Dermis blood vessel endothelial cell (primary cell): Measurements from ENCODE around the gene ATG2A. TPM values are rescaled to one million over a fixed set of nuclear protein-coding genes. Genes with fewer than 3 reads are reported as not detected.
"Not testable (repeated sequence)": the region's sequence is repeated elsewhere in the genome, so short reads cannot be mapped to it uniquely, and the experiment has no call there.

Experiments
- DNase-seq: peaks from one replicate; pipeline ENCODE4 v3.0.0; 2010
- total RNA-seq: library from RNA; depleted of rRNA; stranded (reverse); fragments of >200 nt; gene quantifications from 2 replicates; pipeline ENCODE4 v1.2.3, GENCODE V29; 2014

The ATG2A gene
- total RNA-seq, 1 donor from 2014 or later, result 17.7 TPM

- DNase-seq, result no peak
Observed at GRCh38 chr11:64852804-64853509, 64.1 kb downstream of the ATG2A start.

DNA sequence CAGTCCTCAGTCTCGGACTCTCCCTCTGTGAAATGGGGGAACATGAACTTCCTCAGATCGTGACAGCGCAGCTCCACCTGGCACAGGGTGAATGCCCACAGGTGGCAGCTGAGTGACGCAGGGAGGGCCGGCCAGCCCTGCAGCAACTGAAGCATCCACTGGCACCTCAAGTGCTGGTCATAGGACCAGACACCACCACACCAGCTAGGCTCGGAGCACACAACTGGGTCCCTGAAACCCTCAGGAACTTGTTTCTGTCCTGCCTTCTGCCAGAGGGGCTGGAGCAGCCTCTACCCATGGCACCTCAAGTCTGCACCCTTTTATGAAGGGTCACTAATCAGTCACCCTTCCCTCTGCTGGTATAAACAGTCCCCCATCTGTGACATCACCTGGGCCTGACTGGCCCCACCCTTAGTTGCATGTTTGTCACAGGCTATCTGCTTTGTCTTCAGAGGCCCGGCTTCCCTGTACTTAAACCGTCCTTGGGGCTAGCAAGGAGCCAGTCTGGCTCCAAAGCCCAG lies 65.1 kb downstream of the ATG2A start:
- DNase-seq, result no peak

- DNase-seq, result no peak
Observed at GRCh38 chr11:64850979-64851567, 65.9 kb downstream of the ATG2A start.

DNA sequence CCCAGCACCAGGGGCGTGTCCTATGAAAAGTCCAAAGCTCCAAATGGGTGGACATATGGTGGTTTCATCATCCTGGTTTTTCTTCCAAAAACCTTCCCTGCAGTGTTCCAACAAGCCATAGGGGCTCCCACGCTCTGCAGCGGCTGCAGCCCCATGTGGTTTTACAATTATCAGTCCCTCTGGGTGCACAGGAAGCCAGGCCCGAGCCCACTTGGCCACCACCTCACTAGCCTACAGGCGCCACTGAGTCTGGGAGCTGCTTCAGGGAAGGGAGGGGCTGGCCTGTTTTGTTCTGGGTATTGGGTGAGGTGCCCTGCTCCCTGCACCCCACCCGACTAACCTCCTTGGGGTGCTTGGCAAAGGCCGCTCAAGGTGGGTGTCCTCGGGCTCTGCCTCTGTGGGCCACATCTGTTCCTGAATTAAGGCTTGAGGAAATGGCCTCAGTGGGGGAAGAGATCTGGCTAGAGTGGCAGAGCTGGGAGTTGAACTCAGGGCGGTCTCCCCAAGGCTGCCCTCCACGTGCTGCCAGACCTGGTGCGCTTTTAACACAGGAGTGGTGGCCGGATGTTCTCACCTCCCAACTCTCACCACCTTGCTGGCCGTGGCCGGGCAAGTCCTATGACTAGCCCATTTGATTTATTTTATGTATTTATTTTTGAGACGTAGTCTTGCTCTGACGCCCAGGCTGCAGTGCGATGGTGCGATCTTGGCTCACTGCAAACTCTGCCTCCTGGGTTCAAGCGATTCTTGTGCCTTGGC lies 67.2 kb downstream of the ATG2A start:
- no peak for DNase-seq

DNA sequence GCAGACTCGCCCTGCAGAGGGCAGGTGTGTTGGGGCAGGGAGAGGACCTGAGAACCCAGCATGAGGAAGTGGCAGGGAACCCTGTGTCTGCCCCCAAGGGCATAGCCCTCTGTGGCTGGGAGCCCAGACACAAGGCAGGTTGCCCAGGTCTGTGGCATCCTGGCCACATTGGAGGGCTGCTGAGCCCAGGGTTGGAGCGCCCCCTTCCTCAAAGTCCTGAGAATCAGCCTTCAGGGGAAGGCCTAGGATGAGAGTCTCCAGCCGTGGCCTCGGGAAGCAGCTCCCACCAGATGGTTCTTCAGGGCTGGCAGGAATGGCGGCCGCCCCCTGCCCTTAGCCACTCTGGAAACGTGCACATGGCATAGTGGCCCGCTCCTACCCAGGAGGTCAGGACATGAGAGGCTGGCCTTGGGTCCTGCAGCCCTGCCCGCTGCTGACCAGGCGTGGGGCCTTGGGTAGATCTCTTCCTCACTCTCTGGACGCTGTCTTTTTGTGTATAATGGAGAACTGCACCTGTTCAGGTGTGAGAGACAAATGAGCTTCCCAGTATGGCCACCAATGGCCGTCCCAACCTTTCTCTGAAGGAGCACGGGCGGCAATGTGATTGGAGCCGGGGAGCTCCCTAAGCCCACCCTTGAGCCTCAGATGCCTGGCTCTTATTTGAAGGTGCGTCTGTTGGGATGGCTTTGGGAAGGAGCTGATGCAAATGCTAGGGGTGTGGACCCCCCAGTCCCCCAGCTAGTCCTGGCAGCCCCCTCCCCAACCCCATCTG lies 68.0 kb downstream of the ATG2A start:
- no peak for DNase-seq

- DNase-seq, result no peak
Observed at GRCh38 chr11:64848214-64848825, 68.7 kb downstream of the ATG2A start.

DNA sequence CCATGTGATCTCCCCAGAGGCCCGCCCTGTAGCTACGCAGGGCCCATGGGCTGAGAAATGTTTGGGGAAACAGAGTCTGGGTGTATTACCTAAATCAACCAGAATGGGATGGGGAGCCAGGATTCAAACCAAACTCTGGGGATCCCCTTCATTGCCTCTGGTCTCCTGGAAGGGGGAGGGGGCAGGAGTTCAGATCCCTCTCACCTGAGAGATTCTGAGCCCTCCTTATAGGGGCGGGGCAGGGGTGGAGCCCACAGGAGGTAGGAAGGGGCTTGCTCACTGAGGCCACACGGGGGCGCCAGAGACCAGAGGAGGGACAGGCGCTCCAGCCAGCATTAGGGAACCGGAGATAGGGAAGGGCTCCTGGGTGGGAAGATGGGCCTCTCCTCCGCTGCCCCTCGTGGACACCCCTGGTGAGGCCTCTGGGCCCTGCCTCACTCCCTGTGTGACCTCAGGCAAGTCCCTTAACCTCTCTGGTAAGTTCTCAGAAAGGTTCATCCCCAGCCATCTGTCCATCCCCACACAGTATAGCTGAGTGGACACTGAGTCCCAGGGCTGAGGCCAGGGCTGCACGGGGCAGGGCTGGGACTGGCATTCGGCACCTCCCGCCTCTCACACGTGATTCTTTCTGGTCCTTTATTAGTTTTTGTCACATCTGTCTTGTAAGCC lies 69.9 kb downstream of the ATG2A start:
- DNase-seq, result peak; percentile 93

DNA sequence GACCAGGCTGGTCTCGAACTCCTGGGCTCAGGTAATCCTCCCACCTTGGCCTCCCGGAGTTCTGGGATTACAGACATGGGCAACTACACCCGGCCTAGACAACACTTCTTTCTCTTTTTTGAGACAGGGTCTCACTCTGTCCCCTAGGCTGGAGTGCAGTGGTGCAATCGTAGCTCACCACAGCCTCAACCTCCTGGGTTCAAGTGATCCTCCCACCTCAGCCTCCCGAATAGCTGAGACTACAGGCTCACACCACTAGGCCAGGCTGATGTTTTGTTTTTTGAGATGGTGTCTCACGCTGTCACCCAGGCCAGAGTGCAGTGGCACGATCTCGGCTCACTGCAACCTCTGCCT lies 71.3 kb downstream of the ATG2A start:
- not testable (repeated sequence) for DNase-seq

- no peak for DNase-seq
Observed at GRCh38 chr11:64845129-64845775, 71.8 kb downstream of the ATG2A start.

Other genes starting within 250 kb of the ATG2A start
- gene NRXN2, start 194.0 kb downstream of the ATG2A start, total RNA-seq, result not detected in 2 replicates
- 2.0 and 2.9 TPM in 2 replicates for gene RASGRP2, start 173.1 kb downstream of the ATG2A start, total RNA-seq
- gene PYGM, start 157.2 kb downstream of the ATG2A start, total RNA-seq, result 0.23 and 0.34 TPM in 2 replicates
- gene SF1, start 138.7 kb downstream of the ATG2A start, total RNA-seq, result 104 and 116 TPM in 2 replicates
- gene MAP4K2, start 114.0 kb downstream of the ATG2A start, total RNA-seq, result 46.1 and 93.6 TPM in 2 replicates
- 20.1 and 38.7 TPM in 2 replicates for gene MEN1, start 106.7 kb downstream of the ATG2A start, total RNA-seq
- 0.34 and 0.37 TPM in 2 replicates for gene CDC42BPG, start 72.6 kb downstream of the ATG2A start, total RNA-seq
- 75.9 and 125 TPM in 2 replicates for gene EHD1, start 38.6 kb downstream of the ATG2A start, total RNA-seq
- gene PPP2R5B, start 7.5 kb upstream of the ATG2A start, total RNA-seq, result 14.1 and 15.0 TPM in 2 replicates
- gene GPHA2, start 18.7 kb upstream of the ATG2A start, total RNA-seq, result not detected in 2 replicates
- gene MAJIN, start 54.9 kb upstream of the ATG2A start, total RNA-seq, result 0.17 TPM in 1 of 2 replicates, not detected in the other
- 0.34 and 1.1 TPM in 2 replicates for gene BATF2, start 79.8 kb upstream of the ATG2A start, total RNA-seq
- gene ARL2, start 97.0 kb upstream of the ATG2A start, total RNA-seq, result 144 and 145 TPM in 2 replicates
- 13.1 and 16.5 TPM in 2 replicates for gene SNX15, start 110.2 kb upstream of the ATG2A start, total RNA-seq
- gene SAC3D1, start 124.0 kb upstream of the ATG2A start, total RNA-seq, result 12.4 and 16.0 TPM in 2 replicates
- 11.0 and 20.3 TPM in 2 replicates for gene NAALADL1, start 141.3 kb upstream of the ATG2A start, total RNA-seq
- gene CDCA5, start 166.8 kb upstream of the ATG2A start, total RNA-seq, result 4.4 and 17.5 TPM in 2 replicates
- 26.2 and 30.2 TPM in 2 replicates for gene ZFPL1, start 167.0 kb upstream of the ATG2A start, total RNA-seq
- 319 and 409 TPM in 2 replicates for gene VPS51, start 179.0 kb upstream of the ATG2A start, total RNA-seq
- gene TM7SF2, start 194.7 kb upstream of the ATG2A start, total RNA-seq, result 25.7 and 31.4 TPM in 2 replicates
- gene ZNHIT2, start 200.5 kb upstream of the ATG2A start, total RNA-seq, result 8.1 and 13.1 TPM in 2 replicates
- 180 and 316 TPM in 2 replicates for gene FAU, start 204.9 kb upstream of the ATG2A start, total RNA-seq
- 51.8 and 59.2 TPM in 2 replicates for gene MRPL49, start 205.1 kb upstream of the ATG2A start, total RNA-seq
- gene SYVN1, start 217.3 kb upstream of the ATG2A start, total RNA-seq, result 19.2 and 28.2 TPM in 2 replicates